Natural killer cell treated with Interleukin-12 subunit alpha and Interleukin-12 subunit beta and Interleukin-15 and Interleukin-18, amount 100 ng/mL, for 72 hours (primary cell): ENCODE results near the gene FAM72B. TPM values are rescaled to one million over a fixed set of nuclear protein-coding genes. Genes with fewer than 3 reads are reported as not detected.
"Not testable (repeated sequence)": the region's sequence is repeated elsewhere in the genome, so short reads cannot be mapped to it uniquely, and the experiment has no call there.

ENCODE experiments used
- ATAC-seq, 2 donors: fragments of 150-1000 bp; cut with Tn5 transposase in 1 of 2; sonication (Bioruptor Pico), chemical (Tn5 transposase) in 1 of 2; 2 replicates each; pipeline ENCODE4 v1.10.0; 2021
- DNase-seq: peaks from one replicate; pipeline ENCODE4 v3.0.0; 2022; ENCODE audit warnings: low spot score
- H3K27ac Mint-ChIP-seq, 2 donors: 1 replicate in 1 of 2; 2 replicates in 1 of 2; pipeline ENCODE4 v1.8.0; 2022; ENCODE audit warnings: mixed read lengths in 2 of 2, mild to moderate bottlenecking in 1 of 2, moderate library complexity in 1 of 2
- H3K27me3 Mint-ChIP-seq, 2 donors: 1 replicate in 1 of 2; 2 replicates in 1 of 2; pipeline ENCODE4 v1.8.0; 2022; ENCODE audit warnings: mixed read lengths in 2 of 2
- H3K36me3 Mint-ChIP-seq: one replicate; pipeline ENCODE4 v1.8.0; 2022; ENCODE audit warnings: mixed read lengths
- H3K4me1 Mint-ChIP-seq, 2 donors: 1 replicate in 1 of 2; 2 replicates in 1 of 2; pipeline ENCODE4 v1.8.0; 2022; ENCODE audit warnings: low read depth in 2 of 2, mixed read lengths in 2 of 2, mild to moderate bottlenecking in 1 of 2
- H3K4me3 Mint-ChIP-seq: one replicate; pipeline ENCODE4 v1.8.0; 2022; ENCODE audit warnings: mixed read lengths
- H3K9me3 Mint-ChIP-seq: 2 replicates; pipeline ENCODE4 v1.8.0; 2022; ENCODE audit warnings: mixed read lengths
- total RNA-seq, 2 donors: library from RNA; stranded (reverse); gene quantifications; one replicate each; pipeline ENCODE4 v1.2.3, GENCODE V29; 2022

FAM72B gene
- total RNA-seq, 2 donors from 2014 or later: 10.5 to 25.5 TPM

GRCh38 chr1:121178197-121178596 is 5.9 kb downstream of the FAM72B start:
- H3K9me3 Mint-ChIP-seq, H3K36me3 Mint-ChIP-seq, H3K4me1 Mint-ChIP-seq, H3K27me3 Mint-ChIP-seq, H3K27ac Mint-ChIP-seq, H3K4me3 Mint-ChIP-seq, ATAC-seq, DNase-seq: not testable (repeated sequence)

DNA sequence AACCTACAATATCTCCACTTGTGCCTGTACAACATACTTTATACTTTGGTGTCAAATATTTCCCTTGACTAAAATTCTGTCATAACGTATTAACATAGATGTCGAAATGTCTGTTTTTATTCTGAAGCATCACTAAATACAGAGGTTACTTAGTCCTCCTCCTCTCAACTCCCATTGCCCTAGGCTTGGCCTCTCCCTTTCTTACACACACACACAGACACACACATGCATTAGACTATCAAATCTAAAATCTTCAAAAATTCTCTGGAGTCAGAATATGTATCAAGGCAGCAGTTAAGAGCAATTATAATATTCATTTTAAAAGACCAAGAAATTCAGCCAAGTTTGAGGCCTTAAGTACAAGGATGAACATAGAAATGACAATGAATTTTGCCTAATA is 7.5 kb downstream of the FAM72B start:
- not testable (repeated sequence) for H3K9me3 Mint-ChIP-seq

DNA sequence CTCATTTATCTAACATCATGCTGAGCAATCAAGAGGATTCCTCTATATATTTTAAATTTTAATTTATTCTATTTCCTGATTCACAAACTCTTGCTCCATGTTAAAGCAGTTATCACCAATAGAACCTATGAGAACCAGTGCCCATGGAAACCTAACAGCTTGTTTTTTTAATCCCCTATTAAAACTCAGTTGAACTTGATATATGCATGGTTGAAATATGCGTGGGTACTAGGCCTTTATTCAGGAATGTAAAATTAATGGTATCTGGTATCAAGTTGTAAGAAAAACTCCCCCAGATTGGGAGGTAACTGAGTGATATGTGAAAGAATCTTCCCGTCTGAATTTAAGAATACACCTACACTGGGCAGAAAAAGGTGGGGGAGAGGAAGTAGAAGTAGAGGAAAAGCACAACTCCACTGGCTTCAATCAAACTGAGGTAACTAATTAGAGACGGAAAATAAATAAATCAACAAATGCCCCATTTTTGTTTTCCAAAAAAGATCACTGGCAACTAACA is 15.9 kb downstream of the FAM72B start:
- not testable (repeated sequence) for H3K4me1 Mint-ChIP-seq, DNase-seq, H3K36me3 Mint-ChIP-seq, H3K27me3 Mint-ChIP-seq, H3K4me3 Mint-ChIP-seq, ATAC-seq, H3K9me3 Mint-ChIP-seq, H3K27ac Mint-ChIP-seq

More for the DNA sequence above, 7.5 kb downstream of the FAM72B start:
- H3K27ac Mint-ChIP-seq, H3K36me3 Mint-ChIP-seq, DNase-seq, H3K4me1 Mint-ChIP-seq, ATAC-seq, H3K27me3 Mint-ChIP-seq, H3K4me3 Mint-ChIP-seq: not testable (repeated sequence)

DNA sequence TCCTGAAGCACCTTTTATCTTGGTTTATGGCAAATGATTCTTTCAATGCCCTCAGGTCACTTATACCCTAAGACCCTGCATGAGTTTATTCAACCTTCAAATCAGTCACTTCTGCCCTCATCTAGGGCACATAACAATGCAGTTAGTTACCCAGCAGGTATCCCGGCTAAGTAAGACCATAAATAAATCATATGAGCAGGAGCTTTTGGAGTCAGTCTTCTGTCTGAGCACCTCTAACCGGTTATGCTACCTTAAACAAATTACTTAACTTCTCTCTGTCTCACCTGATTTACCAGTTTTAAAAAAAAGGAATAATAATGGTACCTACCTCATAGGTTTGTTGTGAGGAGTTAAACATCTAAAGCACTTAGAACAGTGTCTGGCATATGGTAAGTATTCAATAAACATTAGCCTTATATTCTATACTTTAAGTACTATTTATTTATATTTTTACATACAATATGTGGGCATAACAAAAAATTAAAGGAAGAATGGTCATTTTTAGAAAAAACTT is 16.9 kb downstream of the FAM72B start:
- H3K36me3 Mint-ChIP-seq, H3K27me3 Mint-ChIP-seq, ATAC-seq, DNase-seq, H3K9me3 Mint-ChIP-seq, H3K4me3 Mint-ChIP-seq, H3K4me1 Mint-ChIP-seq, H3K27ac Mint-ChIP-seq: not testable (repeated sequence)

GRCh38 chr1:121165296-121165695 is 18.8 kb downstream of the FAM72B start:
- H3K36me3 Mint-ChIP-seq, ATAC-seq, H3K9me3 Mint-ChIP-seq, H3K27me3 Mint-ChIP-seq, H3K27ac Mint-ChIP-seq, DNase-seq, H3K4me3 Mint-ChIP-seq, H3K4me1 Mint-ChIP-seq: not testable (repeated sequence)

GRCh38 chr1:121163850-121164757 is 20.0 kb downstream of the FAM72B start:
- ATAC-seq, H3K36me3 Mint-ChIP-seq, H3K27me3 Mint-ChIP-seq, H3K4me1 Mint-ChIP-seq, DNase-seq, H3K4me3 Mint-ChIP-seq, H3K27ac Mint-ChIP-seq, H3K9me3 Mint-ChIP-seq: not testable (repeated sequence)

- not testable (repeated sequence) for DNase-seq, H3K9me3 Mint-ChIP-seq, H3K4me1 Mint-ChIP-seq, H3K27ac Mint-ChIP-seq, ATAC-seq, H3K4me3 Mint-ChIP-seq, H3K27me3 Mint-ChIP-seq, H3K36me3 Mint-ChIP-seq
Measured at GRCh38 chr1:121161199-121161901, 22.8 kb downstream of the FAM72B start.

DNA sequence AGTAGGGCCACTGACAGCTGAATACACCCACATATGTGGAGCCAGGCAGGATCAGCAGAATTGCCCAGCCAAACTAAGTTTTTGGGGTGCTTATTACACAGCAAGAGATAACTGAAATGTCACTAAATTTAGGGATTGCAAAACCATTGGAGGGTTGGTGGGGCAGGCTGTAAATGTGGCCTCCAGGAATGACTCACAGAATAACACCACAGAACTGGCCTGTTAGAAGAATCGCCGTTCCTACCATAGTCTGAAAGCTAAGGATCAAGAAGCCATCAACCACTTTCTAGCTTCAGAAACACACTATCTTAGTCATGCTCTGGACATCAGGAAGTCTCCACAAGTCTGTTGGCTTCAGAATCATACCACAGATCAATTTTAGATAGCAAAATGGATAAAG is 24.0 kb downstream of the FAM72B start:
- H3K4me3 Mint-ChIP-seq, H3K9me3 Mint-ChIP-seq, DNase-seq, H3K27ac Mint-ChIP-seq, H3K36me3 Mint-ChIP-seq, H3K4me1 Mint-ChIP-seq, H3K27me3 Mint-ChIP-seq: not testable (repeated sequence)
- peak; percentile 71 to 83 for ATAC-seq

DNA sequence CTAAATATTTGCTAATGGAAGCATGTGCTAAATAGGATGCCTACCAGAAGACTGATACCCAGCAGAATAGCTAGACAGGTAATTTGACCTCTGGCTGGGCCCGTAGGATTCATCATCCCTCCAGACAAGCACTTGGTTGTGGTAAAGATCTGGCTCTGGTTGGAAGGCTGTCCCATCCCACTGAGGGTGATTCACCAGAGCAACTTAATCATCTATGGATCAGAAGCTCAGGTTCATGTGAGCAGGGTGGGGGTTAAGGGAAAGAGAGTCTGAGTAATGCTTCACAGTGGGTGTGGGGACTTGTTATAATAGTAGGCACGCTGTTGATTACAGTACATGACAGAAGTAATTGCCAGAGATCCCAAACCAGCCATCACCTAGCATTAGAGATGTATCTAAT is 26.5 kb downstream of the FAM72B start:
- H3K27ac Mint-ChIP-seq, H3K27me3 Mint-ChIP-seq, H3K4me3 Mint-ChIP-seq, H3K36me3 Mint-ChIP-seq, ATAC-seq, H3K4me1 Mint-ChIP-seq, H3K9me3 Mint-ChIP-seq, DNase-seq: not testable (repeated sequence)

- not testable (repeated sequence) for H3K9me3 Mint-ChIP-seq, ATAC-seq, H3K27me3 Mint-ChIP-seq, H3K27ac Mint-ChIP-seq, H3K4me3 Mint-ChIP-seq, DNase-seq, H3K4me1 Mint-ChIP-seq, H3K36me3 Mint-ChIP-seq
Measured at GRCh38 chr1:121156958-121157603, 27.1 kb downstream of the FAM72B start.

GRCh38 chr1:121155671-121156358 is 28.3 kb downstream of the FAM72B start:
- H3K4me1 Mint-ChIP-seq, H3K9me3 Mint-ChIP-seq, H3K27ac Mint-ChIP-seq, DNase-seq, H3K27me3 Mint-ChIP-seq, ATAC-seq, H3K36me3 Mint-ChIP-seq, H3K4me3 Mint-ChIP-seq: not testable (repeated sequence)

- H3K27ac Mint-ChIP-seq, H3K9me3 Mint-ChIP-seq, DNase-seq, H3K27me3 Mint-ChIP-seq, ATAC-seq, H3K4me1 Mint-ChIP-seq, H3K36me3 Mint-ChIP-seq, H3K4me3 Mint-ChIP-seq: not testable (repeated sequence)
Measured at GRCh38 chr1:121154811-121155210, 29.3 kb downstream of the FAM72B start.

DNA sequence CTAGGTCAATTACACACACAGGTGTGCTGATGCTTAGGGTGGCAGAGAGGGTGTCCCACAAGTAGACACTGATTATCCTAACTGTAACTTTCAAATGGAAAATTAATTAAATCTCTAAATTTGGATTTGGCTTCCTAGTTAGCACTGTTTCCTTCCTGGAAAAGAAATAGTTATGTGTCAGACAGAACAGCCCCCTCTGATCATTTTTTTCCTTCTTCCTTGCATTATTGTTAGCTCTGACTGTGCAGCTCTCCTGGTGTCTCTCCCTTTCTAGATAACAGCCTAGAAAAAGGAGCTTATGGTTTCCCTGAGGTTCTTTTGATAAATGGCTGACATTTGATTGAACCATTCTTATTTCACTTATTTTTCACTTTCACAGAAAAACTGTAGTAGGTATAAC is 31.4 kb downstream of the FAM72B start:
- H3K9me3 Mint-ChIP-seq, H3K36me3 Mint-ChIP-seq, DNase-seq, ATAC-seq, H3K4me1 Mint-ChIP-seq, H3K27ac Mint-ChIP-seq, H3K27me3 Mint-ChIP-seq, H3K4me3 Mint-ChIP-seq: not testable (repeated sequence)
